ENCODE data around the gene EPO.
"Not testable (repeated sequence)": the region's sequence is repeated elsewhere in the genome, so short reads cannot be mapped to it uniquely, and the experiment has no call there.

The EPO gene

DNA sequence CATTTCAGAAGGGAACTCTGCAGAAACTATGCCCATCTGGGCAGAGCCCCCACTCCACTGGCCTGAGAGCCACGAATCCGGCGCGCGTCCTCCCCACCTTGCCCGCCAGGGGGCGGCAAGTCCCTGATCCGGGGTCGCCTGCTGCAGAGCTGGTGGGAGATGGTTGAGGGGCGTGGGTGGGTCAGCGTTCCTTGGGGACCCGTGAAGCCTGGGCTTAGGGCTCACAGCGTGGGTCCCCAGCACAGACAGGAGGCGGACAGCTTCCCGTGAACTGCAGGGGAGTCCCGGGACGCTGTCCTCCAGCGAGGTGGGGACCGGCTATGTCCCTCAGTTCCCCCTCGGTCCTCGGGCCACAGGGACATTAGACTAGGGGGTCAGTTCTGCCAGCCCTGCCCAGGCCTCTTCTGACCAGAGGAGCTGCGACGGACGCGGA lies 14.9 kb upstream of the EPO start:
- peak; percentile 71 to 85 for DNase-seq (ENCODE audit: low read depth in 2 of 2)

DNA sequence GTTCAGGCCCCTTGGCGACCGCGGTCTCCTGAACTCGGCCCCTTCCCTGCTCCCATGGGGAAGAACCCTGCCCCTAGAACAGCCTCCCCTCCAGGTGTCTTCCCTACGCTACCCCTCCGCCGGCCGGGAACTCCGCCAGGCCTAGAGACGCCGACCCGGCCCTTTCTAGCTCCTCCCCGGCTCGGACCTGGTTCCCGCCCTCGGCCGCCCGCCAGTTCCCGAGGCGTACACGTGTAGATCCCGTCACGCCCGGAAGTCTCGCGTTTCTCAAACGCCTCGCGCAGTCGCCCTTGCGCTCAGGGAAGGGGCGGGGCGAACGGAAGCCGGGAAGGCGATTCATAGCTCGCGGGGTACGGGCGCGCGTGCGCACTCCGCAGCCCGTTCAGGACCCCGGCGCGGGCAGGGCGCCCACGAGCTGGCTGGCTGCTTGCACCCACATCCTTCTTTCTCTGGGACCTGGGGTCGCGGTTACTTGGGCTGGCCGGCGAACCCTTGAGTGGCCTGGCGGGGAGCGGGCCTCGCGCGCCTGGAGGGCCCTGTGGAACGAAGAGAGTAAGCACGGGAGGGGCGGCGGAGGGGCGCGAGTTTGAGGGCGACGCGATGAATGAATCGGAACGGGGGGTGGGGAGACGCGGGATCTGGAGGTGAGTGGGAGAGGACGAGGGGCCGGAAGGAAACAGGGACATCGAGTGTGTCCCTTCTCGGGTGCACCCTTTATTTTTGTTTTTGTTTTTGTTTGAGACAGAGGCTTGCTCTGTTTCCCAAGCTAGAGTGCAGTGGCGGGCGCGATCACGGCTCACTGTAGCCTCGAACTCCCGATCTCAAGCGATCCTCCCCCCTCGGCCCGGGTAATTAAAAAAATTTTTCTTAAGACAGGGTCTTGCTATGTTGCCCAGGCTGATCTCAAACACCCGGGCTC lies 14.3 kb upstream of the EPO start, which contains the start of gene POP7:
POP7 (plus strand) TSS at position 369 of the 919 bp plus-strand sequence. CDS start 710 bp downstream, outside the sequence.
- DNase-seq (ENCODE audit: low read depth in 2 of 2) = peak; percentile 99

DNA sequence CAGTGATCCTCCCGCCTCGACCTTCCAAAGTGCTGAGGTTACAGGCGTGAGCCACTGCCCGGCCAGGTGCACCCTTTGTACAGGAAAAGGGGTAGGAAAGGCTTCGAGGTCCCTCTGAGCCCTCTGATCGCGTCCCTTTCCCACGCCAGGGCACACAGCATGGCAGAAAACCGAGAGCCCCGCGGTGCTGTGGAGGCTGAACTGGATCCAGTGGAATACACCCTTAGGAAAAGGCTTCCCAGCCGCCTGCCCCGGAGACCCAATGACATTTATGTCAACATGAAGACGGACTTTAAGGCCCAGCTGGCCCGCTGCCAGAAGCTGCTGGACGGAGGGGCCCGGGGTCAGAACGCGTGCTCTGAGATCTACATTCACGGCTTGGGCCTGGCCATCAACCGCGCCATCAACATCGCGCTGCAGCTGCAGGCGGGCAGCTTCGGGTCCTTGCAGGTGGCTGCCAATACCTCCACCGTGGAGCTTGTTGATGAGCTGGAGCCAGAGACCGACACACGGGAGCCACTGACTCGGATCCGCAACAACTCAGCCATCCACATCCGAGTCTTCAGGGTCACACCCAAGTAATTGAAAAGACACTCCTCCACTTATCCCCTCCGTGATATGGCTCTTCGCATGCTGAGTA lies 13.5 kb upstream of the EPO start:
- DNase-seq (ENCODE audit: low read depth in 2 of 2) = no peak

DNA sequence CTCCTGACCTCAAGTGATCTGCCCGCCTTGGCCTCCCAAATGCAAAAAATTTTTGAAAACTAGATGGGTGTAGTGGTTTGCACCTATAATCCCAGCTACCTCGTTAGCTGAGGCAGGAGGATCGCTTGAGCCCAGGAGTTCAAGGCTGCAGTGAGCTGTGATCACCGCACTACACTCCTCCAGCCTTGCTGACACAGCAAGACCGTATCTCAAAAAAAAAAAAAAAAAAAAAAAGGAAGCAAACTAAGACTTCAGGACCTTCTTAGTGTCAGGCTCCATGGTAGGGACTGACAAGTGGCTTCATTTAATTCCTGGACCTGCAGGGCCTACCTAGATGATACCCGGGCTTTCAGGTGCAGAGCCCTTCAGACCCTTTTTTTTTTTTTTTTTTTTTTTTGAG lies 11.9 kb upstream of the EPO start:
- no peak for DNase-seq (ENCODE audit: low read depth in 2 of 2)

DNA sequence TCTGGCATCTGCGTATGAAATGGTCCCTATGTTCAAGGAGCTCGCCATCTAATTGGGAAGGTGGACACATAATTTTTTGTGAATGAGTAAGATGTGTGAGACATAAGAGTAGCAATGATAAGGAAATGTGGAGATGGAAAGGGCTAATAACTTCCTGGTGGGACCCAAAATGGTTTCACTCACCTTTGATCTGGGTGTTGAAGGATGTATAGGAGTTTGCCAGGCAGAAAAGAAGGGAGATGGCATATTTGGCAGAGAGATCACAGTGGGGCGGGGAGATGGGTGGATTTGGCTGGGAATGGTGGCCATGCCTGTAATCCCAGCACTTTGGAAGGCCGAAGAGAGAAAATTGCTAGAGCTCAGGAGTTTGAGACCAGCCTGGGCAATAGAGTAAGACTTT lies 9.8 kb upstream of the EPO start:
- DNase-seq (ENCODE audit: low read depth in 2 of 2) = no peak

DNA sequence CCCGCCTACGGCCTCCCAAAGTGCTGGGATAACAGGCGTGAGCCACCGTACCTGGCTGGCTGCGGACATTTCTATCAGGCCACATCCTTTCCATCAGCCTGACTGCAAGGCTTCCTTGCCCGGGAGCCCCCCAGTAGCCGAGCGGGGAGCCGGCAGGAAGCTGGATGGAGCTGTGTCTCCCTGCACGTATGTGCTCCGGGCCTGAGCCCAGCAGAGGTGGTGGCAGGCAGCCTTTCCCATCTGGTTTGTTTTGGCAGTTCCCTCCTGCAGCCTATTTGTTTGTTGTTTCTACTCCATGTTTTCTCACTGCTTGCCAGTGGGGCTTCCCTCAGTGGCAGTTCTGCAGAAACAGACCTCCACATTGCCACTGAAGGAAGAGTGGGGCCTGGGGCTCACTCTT lies 8.9 kb upstream of the EPO start:
- no peak for DNase-seq (ENCODE audit: low read depth in 2 of 2)

DNA sequence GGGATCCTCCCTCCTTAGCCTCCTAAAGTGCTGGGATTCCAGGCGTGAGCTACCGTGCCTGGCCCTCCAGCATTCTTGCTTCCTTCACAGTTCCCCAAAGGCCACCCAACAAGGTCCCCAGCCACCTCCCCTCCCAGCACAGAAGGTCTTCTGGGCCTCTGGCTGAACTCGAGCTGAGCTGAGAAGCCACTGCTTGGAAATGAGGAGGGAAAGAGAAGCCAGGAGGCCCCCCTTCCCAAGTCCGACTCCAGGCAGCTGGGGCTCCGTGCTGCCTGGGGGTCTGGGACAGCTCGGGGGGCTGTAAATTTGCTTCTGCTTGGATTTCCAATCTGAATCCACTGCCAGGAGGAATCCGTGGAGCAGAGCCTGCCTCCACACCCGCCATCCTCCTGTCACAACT lies 5.5 kb upstream of the EPO start:
- no peak for DNase-seq (ENCODE audit: low read depth in 2 of 2)

DNA sequence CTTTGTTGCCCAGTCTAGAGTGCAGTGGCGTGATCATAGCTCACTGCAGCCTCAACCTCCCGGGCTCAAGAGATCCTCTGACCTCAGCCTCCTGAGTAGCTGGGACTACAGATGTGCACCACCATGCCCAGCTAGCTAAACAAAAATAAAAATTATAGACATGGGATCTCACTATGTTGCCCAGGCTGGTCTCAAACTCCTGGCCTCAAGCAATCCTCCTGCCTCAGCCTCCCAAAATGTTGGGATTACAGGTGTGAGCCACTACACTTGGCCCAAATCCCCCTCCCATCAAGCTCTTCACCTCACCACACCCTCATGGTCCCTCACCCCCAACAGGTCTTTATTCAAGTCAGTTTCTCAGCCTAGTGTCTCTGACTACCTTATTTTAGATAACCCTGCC lies 3.2 kb upstream of the EPO start:
- not testable (repeated sequence) for DNase-seq (ENCODE audit: low read depth in 2 of 2)

DNA sequence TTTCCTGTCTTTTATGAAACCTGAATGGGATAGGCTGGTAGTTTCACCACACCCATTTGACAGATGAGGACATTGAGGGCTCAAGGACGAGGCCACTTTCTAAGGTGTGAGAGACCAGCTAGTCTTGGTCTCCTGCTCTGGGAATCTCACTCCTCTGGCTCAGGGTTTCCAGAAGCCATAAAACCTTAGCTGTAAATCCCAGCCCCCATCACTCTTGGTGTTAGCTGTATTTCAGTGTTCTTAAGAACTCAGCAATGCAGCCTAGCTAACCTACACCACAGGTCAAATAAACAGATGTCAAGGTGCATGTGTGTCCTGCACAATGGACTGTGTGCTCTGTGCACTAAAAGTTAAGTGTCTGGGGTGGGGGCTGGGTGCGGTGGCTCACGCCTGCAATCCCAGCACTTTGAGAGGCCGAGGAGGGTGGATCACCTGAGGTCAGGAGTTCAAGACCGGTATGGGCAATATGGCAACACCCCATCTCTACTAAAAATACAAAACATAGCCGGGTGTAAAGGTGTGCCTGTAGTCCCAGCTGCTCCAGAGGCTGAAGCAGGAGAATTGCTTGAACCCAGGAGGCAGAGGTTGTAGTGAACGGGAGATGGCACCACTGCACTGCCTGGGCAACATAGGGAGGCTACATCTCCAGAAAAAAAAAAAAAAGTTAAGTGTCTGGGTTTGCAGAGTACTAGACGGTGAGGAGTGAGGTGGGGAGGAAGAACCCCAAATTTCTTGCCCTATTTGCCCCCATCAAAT lies 567 bp upstream of the EPO start:
- no peak for DNase-seq (ENCODE audit: low read depth in 2 of 2)

DNA sequence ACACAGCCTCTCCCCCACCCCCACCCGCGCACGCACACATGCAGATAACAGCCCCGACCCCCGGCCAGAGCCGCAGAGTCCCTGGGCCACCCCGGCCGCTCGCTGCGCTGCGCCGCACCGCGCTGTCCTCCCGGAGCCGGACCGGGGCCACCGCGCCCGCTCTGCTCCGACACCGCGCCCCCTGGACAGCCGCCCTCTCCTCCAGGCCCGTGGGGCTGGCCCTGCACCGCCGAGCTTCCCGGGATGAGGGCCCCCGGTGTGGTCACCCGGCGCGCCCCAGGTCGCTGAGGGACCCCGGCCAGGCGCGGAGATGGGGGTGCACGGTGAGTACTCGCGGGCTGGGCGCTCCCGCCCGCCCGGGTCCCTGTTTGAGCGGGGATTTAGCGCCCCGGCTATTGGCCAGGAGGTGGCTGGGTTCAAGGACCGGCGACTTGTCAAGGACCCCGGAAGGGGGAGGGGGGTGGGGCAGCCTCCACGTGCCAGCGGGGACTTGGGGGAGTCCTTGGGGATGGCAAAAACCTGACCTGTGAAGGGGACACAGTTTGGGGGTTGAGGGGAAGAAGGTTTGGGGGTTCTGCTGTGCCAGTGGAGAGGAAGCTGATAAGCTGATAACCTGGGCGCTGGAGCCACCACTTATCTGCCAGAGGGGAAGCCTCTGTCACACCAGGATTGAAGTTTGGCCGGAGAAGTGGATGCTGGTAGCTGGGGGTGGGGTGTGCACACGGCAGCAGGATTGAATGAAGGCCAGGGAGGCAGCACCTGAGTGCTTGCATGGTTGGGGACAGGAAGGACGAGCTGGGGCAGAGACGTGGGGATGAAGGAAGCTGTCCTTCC lies 620 bp downstream of the EPO start:
- DNase-seq (ENCODE audit: low read depth in 2 of 2) = no peak

DNA sequence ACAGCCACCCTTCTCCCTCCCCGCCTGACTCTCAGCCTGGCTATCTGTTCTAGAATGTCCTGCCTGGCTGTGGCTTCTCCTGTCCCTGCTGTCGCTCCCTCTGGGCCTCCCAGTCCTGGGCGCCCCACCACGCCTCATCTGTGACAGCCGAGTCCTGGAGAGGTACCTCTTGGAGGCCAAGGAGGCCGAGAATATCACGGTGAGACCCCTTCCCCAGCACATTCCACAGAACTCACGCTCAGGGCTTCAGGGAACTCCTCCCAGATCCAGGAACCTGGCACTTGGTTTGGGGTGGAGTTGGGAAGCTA lies 1.2 kb downstream of the EPO start:
- DNase-seq (ENCODE audit: low read depth in 2 of 2) = no peak

DNA sequence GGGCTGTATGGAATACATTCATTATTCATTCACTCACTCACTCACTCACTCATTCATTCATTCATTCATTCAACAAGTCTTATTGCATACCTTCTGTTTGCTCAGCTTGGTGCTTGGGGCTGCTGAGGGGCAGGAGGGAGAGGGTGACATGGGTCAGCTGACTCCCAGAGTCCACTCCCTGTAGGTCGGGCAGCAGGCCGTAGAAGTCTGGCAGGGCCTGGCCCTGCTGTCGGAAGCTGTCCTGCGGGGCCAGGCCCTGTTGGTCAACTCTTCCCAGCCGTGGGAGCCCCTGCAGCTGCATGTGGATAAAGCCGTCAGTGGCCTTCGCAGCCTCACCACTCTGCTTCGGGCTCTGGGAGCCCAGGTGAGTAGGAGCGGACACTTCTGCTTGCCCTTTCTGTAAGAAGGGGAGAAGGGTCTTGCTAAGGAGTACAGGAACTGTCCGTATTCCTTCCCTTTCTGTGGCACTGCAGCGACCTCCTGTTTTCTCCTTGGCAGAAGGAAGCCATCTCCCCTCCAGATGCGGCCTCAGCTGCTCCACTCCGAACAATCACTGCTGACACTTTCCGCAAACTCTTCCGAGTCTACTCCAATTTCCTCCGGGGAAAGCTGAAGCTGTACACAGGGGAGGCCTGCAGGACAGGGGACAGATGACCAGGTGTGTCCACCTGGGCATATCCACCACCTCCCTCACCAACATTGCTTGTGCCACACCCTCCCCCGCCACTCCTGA lies 2.4 kb downstream of the EPO start:
- no peak for DNase-seq (ENCODE audit: low read depth in 2 of 2)

DNA sequence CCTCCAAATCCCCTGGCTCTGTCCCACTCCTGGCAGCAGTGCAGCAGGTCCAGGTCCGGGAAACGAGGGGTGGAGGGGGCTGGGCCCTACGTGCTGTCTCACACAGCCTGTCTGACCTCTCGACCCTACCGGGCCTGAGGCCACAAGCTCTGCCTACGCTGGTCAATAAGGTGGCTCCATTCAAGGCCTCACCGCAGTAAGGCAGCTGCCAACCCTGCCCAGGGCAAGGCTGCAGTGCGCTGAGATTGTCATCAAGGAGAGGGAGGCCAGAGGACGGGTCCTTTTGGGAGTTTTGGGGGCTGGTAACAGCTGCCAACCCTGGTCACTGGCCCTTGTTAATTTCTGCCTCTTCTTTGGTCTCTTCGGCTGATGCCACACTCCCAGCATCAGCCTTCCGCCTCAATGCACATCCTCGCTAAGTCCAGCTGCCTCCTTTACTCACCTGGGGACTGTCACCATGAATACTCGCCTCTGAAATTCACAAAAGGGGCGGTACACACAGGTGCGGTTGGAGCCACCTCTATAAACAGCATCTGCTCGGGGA lies 3.5 kb downstream of the EPO start:
- DNase-seq (ENCODE audit: low read depth in 2 of 2) = no peak

DNA sequence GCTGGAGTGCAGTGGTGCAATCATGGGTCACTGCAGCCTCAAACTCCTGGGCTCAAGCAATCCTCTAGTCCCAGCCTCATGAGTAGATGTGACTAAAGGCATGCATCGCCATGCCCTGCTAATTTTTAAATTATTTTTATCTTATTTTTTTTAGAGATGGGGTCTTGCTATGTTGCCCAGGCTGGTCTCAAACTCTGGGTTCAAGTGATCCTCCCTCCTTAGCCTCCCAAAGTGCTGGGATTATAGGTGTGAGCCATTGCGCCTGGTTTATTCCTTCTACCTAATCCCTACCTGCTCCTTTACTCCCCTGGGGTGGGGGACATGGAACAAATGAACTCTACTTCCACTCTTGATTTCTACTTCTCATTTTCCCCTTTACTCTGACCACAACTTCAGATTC lies 4.1 kb downstream of the EPO start:
- DNase-seq (ENCODE audit: low read depth in 2 of 2) = not testable (repeated sequence)

DNA sequence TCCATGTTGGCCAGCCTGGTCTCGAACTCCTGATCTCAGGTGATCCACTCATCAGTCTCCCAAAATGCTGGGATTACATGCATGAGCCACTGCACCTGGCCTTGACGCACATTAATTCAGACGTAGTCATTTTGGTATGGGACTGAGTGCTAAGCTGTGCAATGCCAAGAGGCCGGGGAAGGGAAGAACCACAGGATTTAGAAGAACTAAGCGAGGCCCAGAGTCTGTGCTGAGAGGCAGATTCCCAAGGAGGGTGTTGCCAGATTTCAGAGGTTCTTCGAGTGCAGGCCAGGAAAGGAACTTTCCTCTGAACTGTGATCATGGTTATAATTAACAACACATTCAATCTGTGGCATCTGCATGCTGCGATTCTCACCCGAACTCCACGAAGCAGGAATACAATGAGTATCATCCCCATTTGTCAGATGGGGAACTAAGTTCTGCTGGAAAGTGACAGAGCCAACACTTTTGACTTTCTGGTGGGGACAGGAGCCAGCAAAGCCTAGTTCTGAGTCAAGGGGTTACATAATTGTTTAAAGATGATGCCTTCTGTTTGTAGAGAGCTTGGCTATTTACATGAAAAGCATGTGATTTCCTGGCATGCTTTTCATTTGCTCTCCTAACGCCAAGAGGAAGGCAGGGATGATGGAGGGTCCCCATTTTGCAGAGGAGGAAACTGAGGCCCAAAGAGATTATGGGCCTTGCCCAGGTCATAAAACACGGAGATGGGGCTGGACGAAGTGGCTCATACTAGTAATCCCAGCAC lies 6.9 kb downstream of the EPO start:
- no peak for DNase-seq (ENCODE audit: low read depth in 2 of 2)

DNA sequence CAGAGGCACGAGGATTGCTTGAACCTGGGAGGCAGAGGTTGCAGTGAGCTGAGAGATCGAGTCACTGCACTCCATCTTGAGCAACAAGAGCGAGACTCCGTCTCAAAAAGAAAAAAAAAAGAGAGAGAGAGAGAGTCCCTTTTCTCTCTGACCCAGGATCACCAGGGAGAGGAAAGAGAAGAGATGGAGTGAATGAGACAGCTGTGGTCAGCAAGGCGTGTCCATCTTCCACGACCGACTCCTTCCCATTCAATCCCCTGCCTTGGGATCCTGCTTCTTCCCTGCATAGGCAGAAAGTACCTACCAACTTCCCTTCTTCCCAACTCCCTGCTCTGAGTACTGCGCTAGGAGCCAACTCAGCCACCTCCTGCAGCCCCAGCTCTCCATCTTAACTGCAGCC lies 7.9 kb downstream of the EPO start:
- no peak for DNase-seq (ENCODE audit: low read depth in 2 of 2)

DNA sequence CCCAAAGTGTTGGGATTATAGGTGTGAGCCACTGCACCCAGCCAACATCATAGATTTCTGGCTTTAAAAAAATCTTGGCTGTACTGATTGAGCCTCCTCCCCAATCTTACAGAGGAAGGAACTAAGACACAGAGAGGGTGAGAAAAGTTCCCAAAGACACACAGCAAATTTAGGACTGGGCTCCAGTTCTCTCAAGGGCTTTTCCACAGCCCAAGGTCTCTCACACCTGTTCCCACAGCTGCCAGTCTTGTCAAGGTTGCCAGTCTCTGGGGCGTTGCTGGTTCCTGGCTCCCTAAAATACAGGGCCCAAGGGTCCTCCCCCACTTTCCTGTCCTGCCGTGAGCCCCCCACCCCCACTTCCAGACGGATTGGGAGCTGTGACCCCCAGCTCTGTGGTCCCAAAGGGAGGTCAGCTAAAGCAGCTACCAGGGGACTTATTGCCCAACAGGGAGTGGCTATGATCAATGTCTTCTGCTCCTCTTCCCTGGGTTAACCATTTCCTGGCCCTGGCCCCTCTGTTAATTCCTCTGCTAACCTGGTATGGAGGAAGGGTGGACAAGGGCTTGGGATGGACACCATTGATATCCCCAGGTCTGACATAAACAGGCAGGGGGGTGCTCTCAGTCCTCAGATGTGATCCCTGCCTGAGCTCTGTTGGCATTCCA lies 10.0 kb downstream of the EPO start:
- no peak for DNase-seq (ENCODE audit: low read depth in 2 of 2)

DNA sequence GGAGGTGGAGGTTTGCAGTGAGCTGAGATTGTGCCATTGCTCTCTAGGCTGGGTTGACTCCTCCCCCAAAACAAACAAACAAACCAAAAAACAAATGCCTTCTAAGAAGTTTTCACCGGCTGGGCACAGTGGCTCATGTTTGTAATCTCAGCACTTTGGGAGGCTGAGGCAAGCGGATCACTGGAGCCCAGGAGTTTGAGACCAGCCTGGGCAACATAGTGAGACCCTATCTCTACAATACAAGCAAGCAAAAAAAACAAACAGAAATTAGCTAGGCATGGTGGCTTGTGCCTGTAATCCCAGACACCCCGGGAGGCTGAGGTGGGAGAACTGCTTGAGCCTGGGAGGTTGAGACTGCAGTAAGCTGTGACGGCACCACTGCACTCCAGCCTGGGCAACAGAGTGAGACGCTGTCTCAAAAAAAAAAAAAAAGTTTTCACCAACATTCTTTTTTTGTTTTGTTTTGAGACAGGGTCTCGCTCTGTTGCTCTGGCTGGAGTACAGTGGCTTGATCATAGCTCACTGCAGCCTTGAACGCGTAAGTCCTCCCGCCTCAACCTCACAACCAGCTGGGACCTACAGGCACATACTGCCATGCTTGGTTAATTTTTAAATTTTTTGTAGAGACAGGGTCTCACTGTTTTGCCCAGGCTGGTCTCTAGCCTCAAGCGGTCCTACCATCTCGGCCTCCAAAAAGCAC lies 11.8 kb downstream of the EPO start:
- no peak for DNase-seq (ENCODE audit: low read depth in 2 of 2)

DNA sequence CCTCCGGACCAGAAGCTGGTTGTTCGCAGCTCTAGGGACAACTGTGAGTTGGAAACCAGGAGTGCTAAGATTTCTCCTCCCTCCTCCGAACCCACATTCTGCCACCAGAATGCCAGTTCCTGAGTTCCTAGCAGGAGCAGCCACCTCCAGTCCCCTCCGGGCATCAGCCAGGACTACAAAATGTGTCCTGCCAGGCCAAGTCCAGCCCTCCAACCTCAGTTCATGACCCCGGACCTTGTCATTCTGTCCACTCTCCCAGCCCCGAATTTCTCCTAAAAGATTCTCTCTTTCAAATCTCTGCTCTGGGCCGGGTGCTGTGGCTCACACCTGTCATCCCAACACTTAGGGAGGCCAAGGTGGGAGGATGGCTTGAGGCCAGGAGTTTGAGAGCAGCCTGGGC lies 15.5 kb downstream of the EPO start:
- DNase-seq (ENCODE audit: low read depth in 2 of 2) = no peak
